ENCODE data around the gene GRM4.
A peak's percentile ranks its signal among the peaks of the same experiment; 100 is the strongest.

Gene GRM4

DNA sequence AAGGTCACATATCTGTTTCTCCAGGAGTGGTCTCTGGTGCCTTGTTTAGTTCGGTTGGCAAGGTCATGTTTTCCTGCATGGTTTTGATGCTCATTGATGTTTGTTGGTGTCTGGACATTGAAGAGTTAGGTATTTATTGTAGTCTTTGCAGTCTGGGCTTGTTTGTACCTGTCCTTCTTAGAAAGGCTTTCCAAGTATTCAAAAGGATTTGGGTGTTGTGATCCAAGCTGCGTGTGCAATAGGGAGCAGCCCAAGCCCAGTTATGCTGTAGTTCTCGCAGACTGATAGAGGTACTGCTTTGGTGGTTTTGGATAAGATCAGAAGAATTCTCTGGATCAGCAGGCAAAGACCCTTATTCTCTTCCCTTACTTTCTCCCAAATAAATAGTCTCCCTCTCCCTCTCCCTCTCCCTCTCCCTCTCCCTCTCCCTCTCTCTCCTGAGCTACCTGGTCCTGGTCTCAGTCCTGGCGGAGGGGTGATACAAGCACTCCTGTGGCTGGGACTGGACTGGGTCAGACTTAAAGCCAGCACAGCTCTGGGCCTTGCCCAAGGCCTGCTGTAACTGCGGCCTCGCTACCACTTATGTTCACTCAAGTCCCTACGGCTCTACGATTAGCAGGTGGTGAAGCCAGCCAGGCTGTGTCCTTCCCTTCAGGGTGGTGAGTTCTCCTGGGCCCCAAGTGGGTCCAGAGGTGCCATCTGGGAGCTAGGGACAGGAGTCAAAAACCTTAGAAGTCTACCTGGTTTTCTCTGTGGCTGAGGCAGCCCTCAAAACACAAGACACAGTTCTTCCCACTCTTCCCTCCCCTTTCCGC lies 27.3 kb upstream of the GRM4 start:
- H2AK5ac ChIP-seq (ENCODE audit: low read length, severe bottlenecking), result no peak overlapping the region
- no peak overlapping the region for H3K4me3 ChIP-seq (ENCODE audit: insufficient read depth in 1 of 2, low read depth in 1 of 2, low read length in 2 of 2)
- peaks cover 3% of the 10 kb centered on the region for H3K4me1 ChIP-seq (ENCODE audit: control insufficient read depth, insufficient read depth, low read depth, low read length)
- H3K9ac ChIP-seq (ENCODE audit: low read length), result no peak overlapping the region
- peak overlapping the region in 1 of 2 experiments; percentile 35 for H3K23ac ChIP-seq (ENCODE audit: low read length in 2 of 2)
- H3K27ac ChIP-seq (ENCODE audit: low read length, poor library complexity, severe bottlenecking), result no peak overlapping the region
- H2BK12ac ChIP-seq (ENCODE audit: low read length in 2 of 2), result no peak overlapping the region
- no peak overlapping the region for H2BK120ac ChIP-seq (ENCODE audit: low read depth, low read length)
- no peak overlapping the region for H3K4me2 ChIP-seq (ENCODE audit: low read length, poor library complexity, severe bottlenecking)
- H2BK5ac ChIP-seq (ENCODE audit: low read depth, low read length, poor library complexity, severe bottlenecking), result no peak overlapping the region
- H3K36me3 ChIP-seq (ENCODE audit: control insufficient read depth in 1 of 2, insufficient read depth in 2 of 2, low read depth in 1 of 2, low read length in 2 of 2), result no peaks in the 10 kb centered on the region
- H4K8ac ChIP-seq (ENCODE audit: low read length), result no peak overlapping the region
- DNase-seq, result no peak
- H4K91ac ChIP-seq (ENCODE audit: low read length), result no peak overlapping the region
- no peak overlapping the region for H3K18ac ChIP-seq (ENCODE audit: low read depth in 1 of 2, low read length in 2 of 2)
- H3K14ac ChIP-seq (ENCODE audit: low read length in 2 of 2), result peak overlapping the region in 1 of 2 experiments; percentile 41
- no peak overlapping the region for H2BK15ac ChIP-seq (ENCODE audit: low read depth, poor library complexity, severe bottlenecking)
- H2AFZ ChIP-seq (ENCODE audit: low read depth, low read length), result no peak overlapping the region
- H3K9me3 ChIP-seq (ENCODE audit: control insufficient read depth, low read length), result no peaks in the 10 kb centered on the region
- H3K4ac ChIP-seq (ENCODE audit: low read depth in 1 of 2, low read length in 2 of 2), result no peak overlapping the region
- H3K79me1 ChIP-seq (replicated peaks; ENCODE audit: low read length, poor library complexity, severe bottlenecking), result no peaks in the 10 kb centered on the region
- H3K27me3 ChIP-seq (ENCODE audit: control insufficient read depth in 1 of 2, insufficient read depth in 1 of 2, low read length in 2 of 2), result peaks cover 0 to 1% of the 10 kb centered on the region in 2 experiments
- WGBS, result 78% methylated on average over 9 of the region's 9 CpGs

DNA sequence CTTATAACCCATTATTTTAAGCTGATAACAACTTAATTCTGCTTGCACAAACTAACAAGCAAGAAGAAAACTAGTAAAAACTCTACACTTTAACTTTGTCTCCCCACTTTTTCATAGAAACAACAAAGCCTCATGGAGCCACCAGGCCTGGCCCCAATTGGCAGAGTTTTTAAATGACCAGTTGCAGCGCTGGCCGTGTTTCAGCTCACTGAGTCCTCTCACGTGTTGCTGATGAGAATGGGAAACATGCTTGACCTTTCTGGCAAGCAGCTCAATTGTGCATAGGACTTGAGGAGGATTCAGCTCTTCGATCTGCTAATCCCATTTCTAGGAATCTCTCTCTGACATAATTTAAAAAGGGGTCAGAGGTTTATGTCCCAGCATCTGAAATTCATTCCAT lies 24.5 kb upstream of the GRM4 start:
- H3K4ac ChIP-seq (ENCODE audit: low read depth in 1 of 2, low read length in 2 of 2), result no peak overlapping the region
- DNase-seq, result no peak
- no peak overlapping the region for H3K18ac ChIP-seq (ENCODE audit: low read depth in 1 of 2, low read length in 2 of 2)
- H3K27me3 ChIP-seq (ENCODE audit: control insufficient read depth in 1 of 2, insufficient read depth in 1 of 2, low read length in 2 of 2), result no peaks in the 10 kb centered on the region
- no peaks in the 10 kb centered on the region for H3K4me1 ChIP-seq (ENCODE audit: control insufficient read depth, insufficient read depth, low read depth, low read length)
- no peak overlapping the region for H2AK5ac ChIP-seq (ENCODE audit: low read length, severe bottlenecking)
- H2BK5ac ChIP-seq (ENCODE audit: low read depth, low read length, poor library complexity, severe bottlenecking), result no peak overlapping the region
- no peak overlapping the region for H3K23ac ChIP-seq (ENCODE audit: low read length in 2 of 2)
- no peak overlapping the region for H2AFZ ChIP-seq (ENCODE audit: low read depth, low read length)
- no peak overlapping the region for H3K14ac ChIP-seq (ENCODE audit: low read length in 2 of 2)
- no peaks in the 10 kb centered on the region for H3K9me3 ChIP-seq (ENCODE audit: control insufficient read depth, low read length)
- no peak overlapping the region for H3K9ac ChIP-seq (ENCODE audit: low read length)
- H4K8ac ChIP-seq (ENCODE audit: low read length), result no peak overlapping the region
- WGBS, result 89% methylated on average over 3 of the region's 4 CpGs
- no peaks in the 10 kb centered on the region for H3K36me3 ChIP-seq (ENCODE audit: control insufficient read depth in 1 of 2, insufficient read depth in 2 of 2, low read depth in 1 of 2, low read length in 2 of 2)
- H3K4me3 ChIP-seq (ENCODE audit: insufficient read depth in 1 of 2, low read depth in 1 of 2, low read length in 2 of 2), result no peak overlapping the region
- no peak overlapping the region for H2BK15ac ChIP-seq (ENCODE audit: low read depth, poor library complexity, severe bottlenecking)
- no peak overlapping the region for H3K4me2 ChIP-seq (ENCODE audit: low read length, poor library complexity, severe bottlenecking)
- no peaks in the 10 kb centered on the region for H3K79me1 ChIP-seq (replicated peaks; ENCODE audit: low read length, poor library complexity, severe bottlenecking)
- no peak overlapping the region for H2BK12ac ChIP-seq (ENCODE audit: low read length in 2 of 2)
- H3K27ac ChIP-seq (ENCODE audit: low read length, poor library complexity, severe bottlenecking), result no peak overlapping the region
- no peak overlapping the region for H2BK120ac ChIP-seq (ENCODE audit: low read depth, low read length)
- no peak overlapping the region for H4K91ac ChIP-seq (ENCODE audit: low read length)

DNA sequence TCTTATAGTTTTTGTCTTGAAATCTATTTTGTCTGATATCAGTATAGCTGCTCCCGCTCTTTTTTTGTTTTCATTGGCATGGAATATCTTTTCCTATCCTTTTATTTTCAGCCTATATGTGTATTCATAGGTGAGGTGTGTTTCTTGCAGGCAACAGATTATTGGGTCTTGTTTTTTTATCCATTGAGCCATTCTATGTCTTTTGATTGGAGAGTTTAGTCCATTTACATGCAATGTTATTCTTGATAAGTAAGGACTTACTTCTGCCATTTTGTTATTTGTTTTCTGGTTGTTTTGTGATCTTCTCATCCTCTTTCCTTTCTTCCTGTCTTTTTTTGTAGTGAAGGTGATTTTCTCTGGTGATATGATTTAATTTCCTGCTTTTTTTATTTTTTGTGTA lies 24.0 kb upstream of the GRM4 start:
- no peaks in the 10 kb centered on the region for H3K27me3 ChIP-seq (ENCODE audit: control insufficient read depth in 1 of 2, insufficient read depth in 1 of 2, low read length in 2 of 2)
- H3K9ac ChIP-seq (ENCODE audit: low read length), result no peak overlapping the region
- no peak for DNase-seq
- H4K8ac ChIP-seq (ENCODE audit: low read length), result no peak overlapping the region
- H2BK15ac ChIP-seq (ENCODE audit: low read depth, poor library complexity, severe bottlenecking), result no peak overlapping the region
- no peak overlapping the region for H2AFZ ChIP-seq (ENCODE audit: low read depth, low read length)
- H2BK120ac ChIP-seq (ENCODE audit: low read depth, low read length), result no peak overlapping the region
- H2BK5ac ChIP-seq (ENCODE audit: low read depth, low read length, poor library complexity, severe bottlenecking), result no peak overlapping the region
- H3K4me2 ChIP-seq (ENCODE audit: low read length, poor library complexity, severe bottlenecking), result no peak overlapping the region
- H3K27ac ChIP-seq (ENCODE audit: low read length, poor library complexity, severe bottlenecking), result no peak overlapping the region
- H3K36me3 ChIP-seq (ENCODE audit: control insufficient read depth in 1 of 2, insufficient read depth in 2 of 2, low read depth in 1 of 2, low read length in 2 of 2), result no peaks in the 10 kb centered on the region
- no peaks in the 10 kb centered on the region for H3K4me1 ChIP-seq (ENCODE audit: control insufficient read depth, insufficient read depth, low read depth, low read length)
- H3K79me1 ChIP-seq (replicated peaks; ENCODE audit: low read length, poor library complexity, severe bottlenecking), result no peaks in the 10 kb centered on the region
- H3K4ac ChIP-seq (ENCODE audit: low read depth in 1 of 2, low read length in 2 of 2), result no peak overlapping the region
- no peak overlapping the region for H2BK12ac ChIP-seq (ENCODE audit: low read length in 2 of 2)
- no peaks in the 10 kb centered on the region for H3K9me3 ChIP-seq (ENCODE audit: control insufficient read depth, low read length)
- no peak overlapping the region for H4K91ac ChIP-seq (ENCODE audit: low read length)
- H3K23ac ChIP-seq (ENCODE audit: low read length in 2 of 2), result no peak overlapping the region
- no peak overlapping the region for H3K4me3 ChIP-seq (ENCODE audit: insufficient read depth in 1 of 2, low read depth in 1 of 2, low read length in 2 of 2)
- no peak overlapping the region for H3K18ac ChIP-seq (ENCODE audit: low read depth in 1 of 2, low read length in 2 of 2)
- WGBS, result 100% methylated on average over 1 of the region's 1 CpG
- H2AK5ac ChIP-seq (ENCODE audit: low read length, severe bottlenecking), result no peak overlapping the region
- H3K14ac ChIP-seq (ENCODE audit: low read length in 2 of 2), result no peak overlapping the region

DNA sequence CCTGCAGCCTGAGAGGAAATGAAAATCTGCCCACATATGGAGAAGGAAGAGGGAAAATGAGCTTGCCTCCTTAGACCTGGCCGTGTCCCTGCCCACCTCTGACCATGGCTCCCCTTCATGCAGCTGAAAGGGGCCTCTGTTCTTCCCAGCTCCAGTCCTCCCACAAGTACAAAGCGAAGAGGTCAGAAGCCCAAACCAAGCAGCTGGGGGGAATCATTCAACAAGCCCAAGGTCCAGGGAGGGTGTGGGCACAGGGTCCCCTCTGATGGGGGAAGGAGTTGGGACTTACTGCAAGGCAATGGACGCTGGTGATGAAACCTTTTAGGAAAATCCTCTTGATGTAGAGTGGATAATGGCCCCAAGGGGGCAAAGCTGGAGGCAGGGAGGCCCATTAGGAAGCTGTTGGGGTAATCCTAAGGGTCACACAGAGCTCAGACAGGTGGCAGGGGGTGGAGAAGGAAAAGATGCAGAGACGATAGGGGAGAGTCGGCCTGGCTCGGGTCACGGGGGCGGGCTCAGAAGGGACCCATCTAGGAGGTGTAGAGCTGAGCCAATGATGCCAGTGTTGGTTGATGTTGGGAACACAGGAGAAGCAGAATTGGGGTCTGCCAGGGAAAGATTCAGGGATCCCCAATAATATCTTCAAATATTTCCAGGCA lies 16.1 kb upstream of the GRM4 start:
- Histone ChIP-seq H3K36me3 (ENCODE audit: control insufficient read depth in 1 of 2, insufficient read depth in 2 of 2, low read depth in 1 of 2, low read length in 2 of 2) (no peaks in the 10 kb centered on the region), H2BK12ac (ENCODE audit: low read length in 2 of 2) (no peak overlapping the region), H3K9ac (ENCODE audit: low read length) (no peak overlapping the region), H2BK15ac (ENCODE audit: low read depth, poor library complexity, severe bottlenecking) (no peak overlapping the region), H3K79me1 (replicated peaks; ENCODE audit: low read length, poor library complexity, severe bottlenecking) (no peaks in the 10 kb centered on the region), H3K4me2 (ENCODE audit: low read length, poor library complexity, severe bottlenecking) (no peak overlapping the region), H3K23ac (ENCODE audit: low read length in 2 of 2) (no peak overlapping the region), H2BK120ac (ENCODE audit: low read depth, low read length) (no peak overlapping the region), H2BK5ac (ENCODE audit: low read depth, low read length, poor library complexity, severe bottlenecking) (no peak overlapping the region), H3K4ac (ENCODE audit: low read depth in 1 of 2, low read length in 2 of 2) (no peak overlapping the region), H3K4me3 (ENCODE audit: insufficient read depth in 1 of 2, low read depth in 1 of 2, low read length in 2 of 2) (no peak overlapping the region), H3K27ac (ENCODE audit: low read length, poor library complexity, severe bottlenecking) (no peak overlapping the region), H2AK5ac (ENCODE audit: low read length, severe bottlenecking) (no peak overlapping the region), H4K8ac (ENCODE audit: low read length) (no peak overlapping the region), H3K4me1 (ENCODE audit: control insufficient read depth, insufficient read depth, low read depth, low read length) (no peaks in the 10 kb centered on the region), H4K91ac (ENCODE audit: low read length) (no peak overlapping the region), H3K27me3 (ENCODE audit: control insufficient read depth in 1 of 2, insufficient read depth in 1 of 2, low read length in 2 of 2) (peaks cover 15 to 20% of the 10 kb centered on the region in 2 experiments), H3K9me3 (ENCODE audit: control insufficient read depth, low read length) (peaks cover 22% of the 10 kb centered on the region), H2AFZ (ENCODE audit: low read depth, low read length) (no peak overlapping the region), H3K18ac (ENCODE audit: low read depth in 1 of 2, low read length in 2 of 2) (no peak overlapping the region), H3K14ac (ENCODE audit: low read length in 2 of 2) (no peak overlapping the region)
- 93% methylated on average over 7 of the region's 8 CpGs for WGBS
- DNase-seq, result no peak

All from mesenchymal stem cell (in vitro differentiated cells and primary cell).